ENCODE data around the gene DRC1.

GRCh38 chr2:26484579-26484978 lies 82.9 kb downstream of the DRC1 start:
- TF ChIP-seq CTCF (conservative IDR thresholded peaks at IDR 0.05; ENCODE audit: low read length), result no peak
- TF ChIP-seq EZH2phosphoT487 (IDR thresholded peaks at IDR 0.05; ENCODE audit: borderline replicate concordance, low read depth, low read length), result no peak
